ENCODE results near the gene MEGF11. TPM values are rescaled to one million over a fixed set of nuclear protein-coding genes. Genes with fewer than 3 reads are reported as not detected.

Gene MEGF11
- polyA plus RNA-seq, 3 donors: not detected

DNA sequence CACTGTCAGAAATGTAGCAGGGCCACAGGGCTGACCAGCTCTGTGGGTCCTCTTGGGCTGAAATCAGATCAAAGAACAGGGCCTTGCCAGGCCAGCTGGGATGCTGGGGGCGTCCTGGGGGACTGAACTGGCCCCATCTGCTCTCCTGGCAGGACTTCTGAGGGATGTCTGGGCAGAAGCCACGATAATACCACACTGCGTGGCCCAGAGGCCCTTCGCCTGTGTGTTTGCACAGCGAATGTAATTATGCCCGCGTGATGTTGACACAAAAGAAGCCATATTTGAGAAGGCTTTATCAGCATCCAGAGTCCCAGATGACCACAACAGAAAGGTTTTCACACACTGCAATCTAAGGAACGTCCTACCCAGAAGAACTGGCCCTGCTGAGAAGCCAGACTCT is 210.3 kb downstream of the MEGF11 start:
- intact Hi-C loops (cut with micrococcal nuclease): loop anchor here in 1 of 2 donors (10.0 kb wide), 1 partner anchor 68 kb away; no protein-coding TSS in a partner anchor
- H3K9me3 ChIP-seq (replicated peaks in 1 of 2; ENCODE audit: control insufficient read depth in 1 of 2, insufficient read depth in 1 of 2, low read length in 2 of 2): no peaks in the 10 kb centered on the region
- H3K36me3 ChIP-seq (replicated peaks in 1 of 2; ENCODE audit: control insufficient read depth in 1 of 2, insufficient read depth in 2 of 2, low read length in 2 of 2): no peaks in the 10 kb centered on the region
- H4K20me1 ChIP-seq (ENCODE audit: insufficient read depth, low read length): no peaks in the 10 kb centered on the region
- 74% methylated on average over 8 of the region's 8 CpGs for WGBS (ENCODE audit: insufficient coverage)
- no peaks in the 10 kb centered on the region for H3K79me2 ChIP-seq (ENCODE audit: insufficient read depth, low read length)
- no peak overlapping the region for H3K9ac ChIP-seq (ENCODE audit: insufficient read depth, low read length, poor library complexity, severe bottlenecking)
- DNase-seq: no peak
- Mint-ChIP-seq H3K9me3 (peaks cover 0 to 5% (median 2%) of the 10 kb centered on the region in 7 donors), H3K27ac (no peak overlapping the region), H3K27me3 (ENCODE audit: low read depth in 3 of 3) (peaks cover 17 to 26% (median 18%) of the 10 kb centered on the region in 3 donors), H3K4me3 (no peak overlapping the region), H3K4me1 (no peaks in the 10 kb centered on the region), H3K36me3 (no peaks in the 10 kb centered on the region)
- TF ChIP-seq, protein P1, sequence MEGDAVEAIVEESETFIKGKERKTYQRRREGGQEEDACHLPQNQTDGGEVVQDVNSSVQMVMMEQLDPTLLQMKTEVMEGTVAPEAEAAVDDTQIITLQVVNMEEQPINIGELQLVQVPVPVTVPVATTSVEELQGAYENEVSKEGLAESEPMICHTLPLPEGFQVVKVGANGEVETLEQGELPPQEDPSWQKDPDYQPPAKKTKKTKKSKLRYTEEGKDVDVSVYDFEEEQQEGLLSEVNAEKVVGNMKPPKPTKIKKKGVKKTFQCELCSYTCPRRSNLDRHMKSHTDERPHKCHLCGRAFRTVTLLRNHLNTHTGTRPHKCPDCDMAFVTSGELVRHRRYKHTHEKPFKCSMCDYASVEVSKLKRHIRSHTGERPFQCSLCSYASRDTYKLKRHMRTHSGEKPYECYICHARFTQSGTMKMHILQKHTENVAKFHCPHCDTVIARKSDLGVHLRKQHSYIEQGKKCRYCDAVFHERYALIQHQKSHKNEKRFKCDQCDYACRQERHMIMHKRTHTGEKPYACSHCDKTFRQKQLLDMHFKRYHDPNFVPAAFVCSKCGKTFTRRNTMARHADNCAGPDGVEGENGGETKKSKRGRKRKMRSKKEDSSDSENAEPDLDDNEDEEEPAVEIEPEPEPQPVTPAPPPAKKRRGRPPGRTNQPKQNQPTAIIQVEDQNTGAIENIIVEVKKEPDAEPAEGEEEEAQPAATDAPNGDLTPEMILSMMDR (IDR thresholded peaks at IDR 0.05): no peak
- no peak overlapping the region for H2AFZ ChIP-seq (ENCODE audit: insufficient read depth, low read depth, low read length, poor library complexity, severe bottlenecking)
- no peak overlapping the region for H3K4me3 ChIP-seq (replicated peaks in 1 of 3; ENCODE audit: low read depth in 2 of 3, low read length in 3 of 3)
- H3K27ac ChIP-seq (ENCODE audit: low read depth in 1 of 2, low read length in 2 of 2): no peak overlapping the region
- no peaks in the 10 kb centered on the region for H3K4me1 ChIP-seq (ENCODE audit: control insufficient read depth in 1 of 2, insufficient read depth in 2 of 2, low read length in 2 of 2)
- peaks cover 5 to 13% of the 10 kb centered on the region in 2 donors for H3K27me3 ChIP-seq (ENCODE audit: control insufficient read depth in 2 of 2, insufficient read depth in 2 of 2, low read length in 2 of 2)
- H3K4me2 ChIP-seq (replicated peaks; ENCODE audit: extremely low read depth, low read length, poor library complexity, severe bottlenecking): no peak overlapping the region

DNA sequence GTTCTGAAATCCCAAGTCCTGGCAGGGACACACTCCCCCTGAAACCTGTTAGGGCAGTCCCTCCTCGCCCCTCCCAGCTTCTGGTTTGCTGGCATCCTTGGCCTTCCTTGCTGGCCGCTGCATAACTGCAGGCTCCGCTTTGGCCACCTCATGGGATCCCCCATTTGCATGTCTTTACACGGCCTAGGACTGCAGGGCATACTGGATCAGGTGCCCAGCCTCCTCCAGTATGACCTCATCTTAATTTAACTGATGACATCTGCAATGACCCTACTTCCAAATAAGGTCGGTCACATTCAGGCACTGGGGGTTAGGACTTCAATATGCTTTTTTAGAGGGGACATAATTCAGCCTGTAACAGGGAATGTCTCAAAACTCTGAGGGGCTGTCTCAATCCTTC is 210.9 kb downstream of the MEGF11 start:
- WGBS (ENCODE audit: insufficient coverage): 90% methylated on average over 5 of the region's 5 CpGs
- no peak overlapping the region for H3K27ac Mint-ChIP-seq
- Histone ChIP-seq H3K27me3 (ENCODE audit: control insufficient read depth in 2 of 2, insufficient read depth in 2 of 2, low read length in 2 of 2) (peaks cover 5 to 14% of the 10 kb centered on the region in 2 donors), H2AFZ (ENCODE audit: insufficient read depth, low read depth, low read length, poor library complexity, severe bottlenecking) (no peak overlapping the region), H3K27ac (ENCODE audit: low read depth in 1 of 2, low read length in 2 of 2) (no peak overlapping the region), H3K4me1 (ENCODE audit: control insufficient read depth in 1 of 2, insufficient read depth in 2 of 2, low read length in 2 of 2) (no peaks in the 10 kb centered on the region), H3K79me2 (ENCODE audit: insufficient read depth, low read length) (no peaks in the 10 kb centered on the region), H3K4me3 (replicated peaks in 1 of 3; ENCODE audit: low read depth in 2 of 3, low read length in 3 of 3) (no peak overlapping the region), H3K9me3 (replicated peaks in 1 of 2; ENCODE audit: control insufficient read depth in 1 of 2, insufficient read depth in 1 of 2, low read length in 2 of 2) (no peaks in the 10 kb centered on the region), H3K36me3 (replicated peaks in 1 of 2; ENCODE audit: control insufficient read depth in 1 of 2, insufficient read depth in 2 of 2, low read length in 2 of 2) (no peaks in the 10 kb centered on the region), H3K4me2 (replicated peaks; ENCODE audit: extremely low read depth, low read length, poor library complexity, severe bottlenecking) (no peak overlapping the region), H3K9ac (ENCODE audit: insufficient read depth, low read length, poor library complexity, severe bottlenecking) (no peak overlapping the region), H4K20me1 (ENCODE audit: insufficient read depth, low read length) (no peaks in the 10 kb centered on the region)
- no peaks in the 10 kb centered on the region for H3K36me3 Mint-ChIP-seq
- no peak for DNase-seq
- H3K27me3 Mint-ChIP-seq (ENCODE audit: low read depth in 3 of 3): peaks cover 18 to 28% (median 19%) of the 10 kb centered on the region in 3 donors
- H3K9me3 Mint-ChIP-seq: peaks cover 0 to 5% (median 2%) of the 10 kb centered on the region in 7 donors
- TF ChIP-seq, protein P1 (IDR thresholded peaks at IDR 0.05): no peak
- no peak overlapping the region for H3K4me3 Mint-ChIP-seq
- intact Hi-C loops (cut with micrococcal nuclease): loop anchor here in 1 of 2 donors (10.0 kb wide), 1 partner anchor 68 kb away; no protein-coding TSS in a partner anchor
- no peaks in the 10 kb centered on the region for H3K4me1 Mint-ChIP-seq
